A549 (cell line): ENCODE data around the gene PIP5K1B.

ENCODE experiments used
- CBX2 ChIP-seq: fragments of 200-600 bp; sonication (generic); IDR thresholded peaks from 2 replicates; pipeline ENCODE4 v1.6.1; 2016; ENCODE audit warnings: low read depth, mild to moderate bottlenecking, borderline replicate concordance
- CEBPB ChIP-seq, 2 experiments: fragments of >200 bp in 1 of 2; sonication (Bioruptor Twin) in 1 of 2; formaldehyde crosslinking in 1 of 2; IDR thresholded peaks; 2 replicates each; pipeline ENCODE4 v1.6.1; 2012 to 2016
- CHD4 ChIP-seq: fragments of 200-600 bp; sonication (generic); IDR thresholded peaks from 2 replicates; pipeline ENCODE4 v1.6.1; 2016; ENCODE audit warnings: antibody characterized with exemption, mild to moderate bottlenecking, borderline replicate concordance
- EP300 ChIP-seq, 2 experiments: fragments of >200 bp; sonication (Bioruptor Twin); formaldehyde crosslinking; IDR thresholded peaks; 2 replicates in 1 of 2; 3 replicates in 1 of 2; pipeline ENCODE4 v1.6.1; 2016 to 2017
- JUNB ChIP-seq: fragments of >200 bp; sonication (Bioruptor Twin); formaldehyde crosslinking; IDR thresholded peaks from 2 replicates; pipeline ENCODE4 v1.6.1; 2016
- KDM1A ChIP-seq: fragments of 200-600 bp; sonication (generic); IDR thresholded peaks from 2 replicates; pipeline ENCODE4 v1.6.1; 2016; ENCODE audit warnings: low read depth, mild to moderate bottlenecking
- POLR2A ChIP-seq: IDR thresholded peaks from 2 replicates; pipeline ENCODE4 v1.6.1; 2012; ENCODE audit warnings: mild to moderate bottlenecking, low read length
- RNF2 ChIP-seq: fragments of 200-600 bp; sonication (generic); IDR thresholded peaks from 2 replicates; pipeline ENCODE4 v1.6.1; 2016; ENCODE audit warnings: low read depth, mild to moderate bottlenecking, antibody characterized with exemption, moderate library complexity, borderline replicate concordance
- TF ChIP-seq, protein P1 (sequence below): fragments of >200 bp; sonication (Bioruptor Twin); formaldehyde crosslinking; IDR thresholded peaks from 3 replicates; pipeline ENCODE4 v1.5.1; 2016
- TF ChIP-seq, protein P2 (sequence below): IDR thresholded peaks from 2 replicates; pipeline ENCODE4 v1.6.1; 2012; ENCODE audit warnings: low read depth, borderline replicate concordance
- TF ChIP-seq, protein P3 (sequence below): IDR thresholded peaks from 2 replicates; pipeline ENCODE4 v1.6.1; 2012

DNA sequence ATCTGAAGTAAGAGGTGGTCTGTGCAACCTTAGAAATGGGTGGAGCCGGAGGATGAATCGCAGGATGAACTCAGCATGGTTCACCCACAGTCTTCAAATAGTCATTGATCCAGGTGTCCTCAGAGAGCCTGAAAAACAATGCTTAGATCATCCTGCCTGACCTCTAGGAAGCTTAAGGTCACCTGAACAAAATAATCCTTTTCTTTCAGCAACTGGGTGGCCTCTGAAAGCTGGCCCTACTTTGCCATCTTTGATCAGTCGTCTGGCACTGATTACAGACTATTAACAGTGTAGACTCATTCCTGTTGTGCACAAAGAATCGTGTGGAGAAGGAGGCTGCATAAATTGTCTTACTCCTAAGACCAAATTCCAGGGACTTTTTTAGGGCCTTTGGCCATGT lies 50.7 kb downstream of the PIP5K1B start:
- TF ChIP-seq, protein P1, sequence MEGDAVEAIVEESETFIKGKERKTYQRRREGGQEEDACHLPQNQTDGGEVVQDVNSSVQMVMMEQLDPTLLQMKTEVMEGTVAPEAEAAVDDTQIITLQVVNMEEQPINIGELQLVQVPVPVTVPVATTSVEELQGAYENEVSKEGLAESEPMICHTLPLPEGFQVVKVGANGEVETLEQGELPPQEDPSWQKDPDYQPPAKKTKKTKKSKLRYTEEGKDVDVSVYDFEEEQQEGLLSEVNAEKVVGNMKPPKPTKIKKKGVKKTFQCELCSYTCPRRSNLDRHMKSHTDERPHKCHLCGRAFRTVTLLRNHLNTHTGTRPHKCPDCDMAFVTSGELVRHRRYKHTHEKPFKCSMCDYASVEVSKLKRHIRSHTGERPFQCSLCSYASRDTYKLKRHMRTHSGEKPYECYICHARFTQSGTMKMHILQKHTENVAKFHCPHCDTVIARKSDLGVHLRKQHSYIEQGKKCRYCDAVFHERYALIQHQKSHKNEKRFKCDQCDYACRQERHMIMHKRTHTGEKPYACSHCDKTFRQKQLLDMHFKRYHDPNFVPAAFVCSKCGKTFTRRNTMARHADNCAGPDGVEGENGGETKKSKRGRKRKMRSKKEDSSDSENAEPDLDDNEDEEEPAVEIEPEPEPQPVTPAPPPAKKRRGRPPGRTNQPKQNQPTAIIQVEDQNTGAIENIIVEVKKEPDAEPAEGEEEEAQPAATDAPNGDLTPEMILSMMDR: no peak
- TF ChIP-seq KDM1A (no peak), CEBPB (IDR thresholded peaks at IDR 0.05) (no peak), POLR2A (no peak), CHD4 (no peak), CBX2 (no peak), EP300 (IDR thresholded peaks at IDR 0.05) (no peak), JUNB (no peak), RNF2 (no peak)
- TF ChIP-seq, protein P2, sequence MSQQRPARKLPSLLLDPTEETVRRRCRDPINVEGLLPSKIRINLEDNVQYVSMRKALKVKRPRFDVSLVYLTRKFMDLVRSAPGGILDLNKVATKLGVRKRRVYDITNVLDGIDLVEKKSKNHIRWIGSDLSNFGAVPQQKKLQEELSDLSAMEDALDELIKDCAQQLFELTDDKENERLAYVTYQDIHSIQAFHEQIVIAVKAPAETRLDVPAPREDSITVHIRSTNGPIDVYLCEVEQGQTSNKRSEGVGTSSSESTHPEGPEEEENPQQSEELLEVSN: no peak
- TF ChIP-seq, protein P3, sequence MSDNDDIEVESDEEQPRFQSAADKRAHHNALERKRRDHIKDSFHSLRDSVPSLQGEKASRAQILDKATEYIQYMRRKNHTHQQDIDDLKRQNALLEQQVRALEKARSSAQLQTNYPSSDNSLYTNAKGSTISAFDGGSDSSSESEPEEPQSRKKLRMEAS: no peak
